HepG2 (cell line): ENCODE measurements around the gene IGBP1. TPM values are rescaled to one million over a fixed set of nuclear protein-coding genes. Genes with fewer than 3 reads are reported as not detected.
"Not testable (repeated sequence)": the region's sequence is repeated elsewhere in the genome, so short reads cannot be mapped to it uniquely, and the experiment has no call there.

Experiments
- ATAC-seq: fragments of 200-7000 bp; cut with Tn5 transposase; 3 replicates; pipeline ENCODE4 v1.9.1; 2020; ENCODE audit warnings: mild to moderate bottlenecking, moderate library complexity
- BruUV-seq: library from RNA; stranded (reverse); fragments of 400-500 nt; replicated peaks from 2 replicates; lab custom pipeline; 2021; lab: Mats Ljungman, UMichigan
- CTCF ChIA-PET: fragments of 300-600 bp; formaldehyde crosslinking; extraction: SDS; loops from one replicate; lab custom pipeline; 2021; ENCODE audit warnings: low total read pairs, inconsistent platforms, low intra/inter-chr PET ratio; lab: Yijun Ruan, JAX
- POLR2A ChIA-PET: fragments of 350-600 bp; sonication (Branson Sonifier 250); formaldehyde crosslinking; loops from one replicate; lab custom pipeline; 2020; ENCODE audit warnings: antibody characterized with exemption, inconsistent platforms; lab: Yijun Ruan, JAX
- DNase-seq: peaks from one replicate; pipeline ENCODE4 v3.0.0-alpha.2; 2015; ENCODE audit warnings: low spot score
- FAIRE-seq: peaks from 3 replicates; lab custom pipeline; 2011; peaks lifted over from hg19 to GRCh38; lab: Jason Lieb, UNC
- H2AFZ ChIP-seq: one replicate; pipeline ENCODE4 v1.6.1; 2011; ENCODE audit warnings: low read length, inconsistent platforms
- H3K27ac ChIP-seq: fragments of 300-600 bp; 3 replicates; pipeline ENCODE4 v1.8.0; 2011; ENCODE audit warnings: mixed run types, mild to moderate bottlenecking, mixed read lengths, low read length, inconsistent platforms; ENCODE audit not compliant: insufficient read depth; ENCODE audit errors: extremely low read length
- H3K27me3 ChIP-seq, 2 experiments: fragments of 200-600 bp in 1 of 2; 2 replicates in 1 of 2; 3 replicates in 1 of 2; pipeline versions ENCODE4 v1.6.0 to v1.8.0; 2011; ENCODE audit warnings: low read length in 2 of 2, mild to moderate bottlenecking in 2 of 2, moderate library complexity in 2 of 2, inconsistent platforms in 1 of 2; ENCODE audit not compliant: insufficient read depth in 2 of 2, control insufficient read depth in 1 of 2
- H3K36me3 ChIP-seq, 2 experiments: fragments of 200-600 bp in 1 of 2; replicated peaks in 1 of 2; 2 replicates in 1 of 2; 3 replicates in 1 of 2; pipeline versions ENCODE4 v1.5.1 to v1.8.0; 2011; ENCODE audit warnings: low read length in 2 of 2, inconsistent platforms in 1 of 2; ENCODE audit not compliant: insufficient read depth in 2 of 2, control insufficient read depth in 1 of 2
- H3K4me1 ChIP-seq: 2 replicates; pipeline ENCODE4 v1.5.1; 2012; ENCODE audit warnings: low read length, inconsistent platforms; ENCODE audit not compliant: insufficient read depth
- H3K4me2 ChIP-seq: 2 replicates; pipeline ENCODE4 v1.6.0; 2011; ENCODE audit warnings: low read depth, low read length, inconsistent platforms
- H3K4me3 ChIP-seq, 3 experiments: fragments of 200-600 bp in 1 of 3; sonication (generic), shearing (Covaris generic) in 1 of 3; replicated peaks in 1 of 3; 2 replicates each; pipeline ENCODE4 v1.5.1; 2011 to 2016; ENCODE audit warnings: low read length in 3 of 3, inconsistent platforms in 2 of 3, low read depth in 2 of 3, mild to moderate bottlenecking in 2 of 3, control low read depth in 1 of 3, mixed read lengths in 1 of 3; ENCODE audit not compliant: insufficient read depth in 1 of 3
- H3K79me2 ChIP-seq: one replicate; pipeline ENCODE4 v1.6.1; 2011; ENCODE audit warnings: low read length, inconsistent platforms; ENCODE audit not compliant: insufficient read depth
- H3K9ac ChIP-seq: 2 replicates; pipeline ENCODE4 v1.6.0; 2011; ENCODE audit warnings: mild to moderate bottlenecking, low read depth, low read length, inconsistent platforms; ENCODE audit not compliant: insufficient read depth
- H3K9me3 ChIP-seq: 2 replicates; pipeline ENCODE4 v1.5.1; 2012; ENCODE audit warnings: mild to moderate bottlenecking, low read length
- H4K20me1 ChIP-seq: 2 replicates; pipeline ENCODE4 v1.6.0; 2011; ENCODE audit warnings: inconsistent platforms, mild to moderate bottlenecking, low read length, moderate library complexity; ENCODE audit not compliant: insufficient read depth
- BORCS8-MEF2B ChIP-seq: sonication (generic); formaldehyde crosslinking; IDR thresholded peaks from 2 replicates; pipeline ENCODE4 v1.8.0; 2022; ENCODE audit warnings: mild to moderate bottlenecking, missing genetic modification reagents
- MAFF ChIP-seq: IDR thresholded peaks from 2 replicates; pipeline ENCODE4 v1.6.1; 2011; ENCODE audit warnings: low read depth, low read length, improper control_type of control experiment
- MAFK ChIP-seq, 2 experiments: IDR thresholded peaks in 1 of 2; conservative IDR thresholded peaks in 1 of 2; 2 replicates each; pipeline ENCODE4 v1.6.1; 2011; ENCODE audit warnings: improper control_type of control experiment in 2 of 2, low read length in 2 of 2
- NFIC ChIP-seq: IDR thresholded peaks from 2 replicates; pipeline ENCODE4 v1.6.1; 2012; ENCODE audit warnings: mild to moderate bottlenecking, low read length, inconsistent platforms
- TFDP1 ChIP-seq: IDR thresholded peaks from 2 replicates; pipeline ENCODE4 v1.6.1; 2016; ENCODE audit warnings: missing compliant biosample characterization, missing genetic modification reagents, borderline replicate concordance
- ZNF337 ChIP-seq: sonication (generic); formaldehyde crosslinking; IDR thresholded peaks from 2 replicates; pipeline ENCODE4 v1.5.1; 2020; ENCODE audit warnings: missing genetic modification reagents, low read depth, mild to moderate bottlenecking, borderline replicate concordance
- WGBS: methylation state at CpG from one replicate; pipeline ENCODE4 v1.1.6; 2017; ENCODE audit warnings: low lambda C conversion rate; 5-methylcytosine and 5-hydroxymethylcytosine counted together
- in situ Hi-C: cut with HindIII; loops from 2 replicates; pipeline ENCODE4 v1.10.0; 2017; ENCODE audit warnings: low pct_unique_long_range_greater_than_20kb; ENCODE audit not compliant: extremely low pct_ligation_motif_present
- intact Hi-C: fragments of 100-400 bp; cut with micrococcal nuclease; formaldehyde crosslinking; loops from one replicate; pipeline ENCODE4 v1.10.0; 2022; ENCODE audit not compliant: unreplicated experiment
- polyA plus RNA-seq, 8 experiments: library from polyadenylated mRNA; depleted of rRNA in 3 of 8; stranded (reverse) in 7 of 8; unstranded in 1 of 8; fragments of >200 nt; fragmentation: Illumina TruSeq in 4 of 8; extraction: Trizol in 4 of 8; gene quantifications; 2 replicates each; pipeline versions ENCODE4 v1.2.1 to v1.2.3, GENCODE V29; 2011 to 2016; ENCODE audit warnings: low read depth in 4 of 8, missing spikeins in 1 of 8, mixed read lengths in 1 of 8; ENCODE audit not compliant: insufficient read depth in 1 of 8
- total RNA-seq, 5 experiments: library from RNA; depleted of rRNA; stranded (reverse); fragments of >200 nt; fragmentation: Illumina TruSeq; extraction: Trizol; gene quantifications; 2 replicates each; pipeline ENCODE4 v1.2.3, GENCODE V29; 2016; ENCODE audit warnings: low read depth in 1 of 5
- TF ChIP-seq, protein P1 (sequence below): sonication (generic); formaldehyde crosslinking; IDR thresholded peaks from 2 replicates; pipeline ENCODE4 v1.9.0; 2022; ENCODE audit warnings: missing genetic modification reagents, mild to moderate bottlenecking, borderline replicate concordance
- TF ChIP-seq, protein P2 (sequence below): sonication (generic); formaldehyde crosslinking; IDR thresholded peaks from 2 replicates; pipeline ENCODE4 v1.4.0; 2020; ENCODE audit warnings: mild to moderate bottlenecking, missing genetic modification reagents

The IGBP1 gene
- total and polyA plus RNA-seq, 2 of the 13 experiments (the other 11 are each of a cell fraction or from before 2014, with no cell fraction given), result 59.3 to 103 TPM

GRCh38 chrX:70117738-70118137 is 15.5 kb upstream of the IGBP1 start (continued):
- TF ChIP-seq, protein P1, sequence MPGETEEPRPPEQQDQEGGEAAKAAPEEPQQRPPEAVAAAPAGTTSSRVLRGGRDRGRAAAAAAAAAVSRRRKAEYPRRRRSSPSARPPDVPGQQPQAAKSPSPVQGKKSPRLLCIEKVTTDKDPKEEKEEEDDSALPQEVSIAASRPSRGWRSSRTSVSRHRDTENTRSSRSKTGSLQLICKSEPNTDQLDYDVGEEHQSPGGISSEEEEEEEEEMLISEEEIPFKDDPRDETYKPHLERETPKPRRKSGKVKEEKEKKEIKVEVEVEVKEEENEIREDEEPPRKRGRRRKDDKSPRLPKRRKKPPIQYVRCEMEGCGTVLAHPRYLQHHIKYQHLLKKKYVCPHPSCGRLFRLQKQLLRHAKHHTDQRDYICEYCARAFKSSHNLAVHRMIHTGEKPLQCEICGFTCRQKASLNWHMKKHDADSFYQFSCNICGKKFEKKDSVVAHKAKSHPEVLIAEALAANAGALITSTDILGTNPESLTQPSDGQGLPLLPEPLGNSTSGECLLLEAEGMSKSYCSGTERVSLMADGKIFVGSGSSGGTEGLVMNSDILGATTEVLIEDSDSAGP, result no peak
- TF ChIP-seq NFIC, result no peak

DNA sequence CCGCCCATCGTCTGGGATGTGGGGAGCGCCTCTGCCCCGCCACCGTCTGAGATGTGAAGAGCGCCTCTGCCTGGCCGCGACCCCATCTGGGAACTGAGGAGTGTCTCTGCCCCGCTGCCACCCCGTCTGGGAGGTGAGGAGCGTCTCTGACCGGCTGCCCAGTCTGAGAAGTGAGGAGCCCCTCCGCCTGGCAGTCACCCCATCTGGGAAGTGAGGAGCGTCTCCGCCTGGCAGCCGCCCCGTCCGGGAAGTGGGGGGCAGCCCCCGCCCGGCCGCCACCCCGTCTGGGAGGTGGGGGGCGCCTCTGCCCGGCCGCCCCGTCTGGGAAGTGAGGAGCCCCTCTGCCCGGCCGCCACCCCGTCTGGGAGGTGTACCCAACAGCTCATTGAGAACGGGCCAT is 10.2 kb upstream of the IGBP1 start:
- intact Hi-C loops, H3K79me2 ChIP-seq, FAIRE-seq, H3K4me2 ChIP-seq, H4K20me1 ChIP-seq, H3K36me3 ChIP-seq, ATAC-seq, H3K4me1 ChIP-seq, BruUV-seq, H3K27me3 ChIP-seq, DNase-seq, H3K9me3 ChIP-seq, H3K4me3 ChIP-seq, H3K27ac ChIP-seq, H2AFZ ChIP-seq, H3K9ac ChIP-seq, CTCF ChIA-PET, in situ Hi-C loops, POLR2A ChIA-PET: not testable (repeated sequence)
- WGBS, result no CpG with 5 or more reads among the region's 30 CpGs

GRCh38 chrX:70124678-70125077 is 8.6 kb upstream of the IGBP1 start:
- POLR2A ChIA-PET, result no interaction called here
- H3K36me3 ChIP-seq, result no peaks in the 10 kb centered on the region
- intact Hi-C loops (no loop called here), in situ Hi-C loops (no loop called here)
- no peak for ATAC-seq
- H3K27ac ChIP-seq, result no peak overlapping the region
- no peaks in the 10 kb centered on the region for H3K27me3 ChIP-seq
- WGBS, result 48% methylated on average over 2 of the region's 2 CpGs
- H3K4me3 ChIP-seq, result no peak overlapping the region
- CTCF ChIA-PET, result no interaction called here
- no peaks in the 10 kb centered on the region for H3K79me2 ChIP-seq
- H3K9ac ChIP-seq, result no peak overlapping the region
- H3K9me3 ChIP-seq, result no peaks in the 10 kb centered on the region
- no peak for DNase-seq
- no peak for FAIRE-seq
- peaks cover 16% of the 10 kb centered on the region for H3K4me1 ChIP-seq
- H2AFZ ChIP-seq, result no peak overlapping the region
- no peak overlapping the region for H3K4me2 ChIP-seq
- H4K20me1 ChIP-seq, result no peaks in the 10 kb centered on the region
- BruUV-seq, result no TSS peak
- TF ChIP-seq MAFK (conservative IDR thresholded peaks at IDR 0.05 in 1 of 2, IDR thresholded peaks at IDR 0.05 in 1 of 2; ENCODE audit: low read length in 2 of 2) (peak; percentile 12 to 58; a peak in 2 of 4 replicates), BORCS8-MEF2B (CRISPR knock-in tag) (no peak), MAFF (0 out of 2 replicates have a peak, but pooled peaks have one; percentile 37), ZNF337 (CRISPR knock-in tag) (no peak), TFDP1 (CRISPR knock-in tag) (no peak)
- TF ChIP-seq, protein P2, sequence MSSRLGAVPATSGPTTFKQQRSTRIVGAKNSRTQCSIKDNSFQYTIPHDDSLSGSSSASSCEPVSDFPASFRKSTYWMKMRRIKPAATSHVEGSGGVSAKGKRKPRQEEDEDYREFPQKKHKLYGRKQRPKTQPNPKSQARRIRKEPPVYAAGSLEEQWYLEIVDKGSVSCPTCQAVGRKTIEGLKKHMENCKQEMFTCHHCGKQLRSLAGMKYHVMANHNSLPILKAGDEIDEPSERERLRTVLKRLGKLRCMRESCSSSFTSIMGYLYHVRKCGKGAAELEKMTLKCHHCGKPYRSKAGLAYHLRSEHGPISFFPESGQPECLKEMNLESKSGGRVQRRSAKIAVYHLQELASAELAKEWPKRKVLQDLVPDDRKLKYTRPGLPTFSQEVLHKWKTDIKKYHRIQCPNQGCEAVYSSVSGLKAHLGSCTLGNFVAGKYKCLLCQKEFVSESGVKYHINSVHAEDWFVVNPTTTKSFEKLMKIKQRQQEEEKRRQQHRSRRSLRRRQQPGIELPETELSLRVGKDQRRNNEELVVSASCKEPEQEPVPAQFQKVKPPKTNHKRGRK, result no peak
